GM21360 (cell line): ENCODE data around the gene MIXL1.
"Not testable (repeated sequence)": the region's sequence is repeated elsewhere in the genome, so short reads cannot be mapped to it uniquely, and the experiment has no call there.

Experiments used
- ATAC-seq: cut with Tn5 transposase; IDR thresholded peaks from one replicate; pipeline ENCODE4 v1.9.1; 2021; ENCODE audit warnings: mild to moderate bottlenecking, moderate library complexity; ENCODE audit not compliant: unreplicated experiment

The MIXL1 gene

GRCh38 chr1:226212545-226212944 lies 10.9 kb upstream of the MIXL1 start:
- no peak for ATAC-seq

- no peak for ATAC-seq
Measured at GRCh38 chr1:226215239-226215638, 8.2 kb upstream of the MIXL1 start.

- no peak for ATAC-seq
Measured at GRCh38 chr1:226216056-226216455, 7.4 kb upstream of the MIXL1 start.

- ATAC-seq: no peak
Measured at GRCh38 chr1:226217273-226217672, 6.2 kb upstream of the MIXL1 start.

- no peak for ATAC-seq
Measured at GRCh38 chr1:226220473-226221189, 2.8 kb upstream of the MIXL1 start.

- no peak for ATAC-seq
Measured at GRCh38 chr1:226222686-226223085, 778 bp upstream of the MIXL1 start.

- ATAC-seq: peak; percentile 70
Measured at GRCh38 chr1:226223786-226224244, 351 bp downstream of the MIXL1 start.

- ATAC-seq: no peak
Measured at GRCh38 chr1:226226601-226227000, 3.1 kb downstream of the MIXL1 start.

GRCh38 chr1:226233293-226233692 lies 9.8 kb downstream of the MIXL1 start:
- ATAC-seq: no peak

- no peak for ATAC-seq
Measured at GRCh38 chr1:226233806-226234205, 10.3 kb downstream of the MIXL1 start.

- ATAC-seq: no peak
Measured at GRCh38 chr1:226236826-226237225, 13.4 kb downstream of the MIXL1 start.

- ATAC-seq: no peak
Measured at GRCh38 chr1:226239421-226239820, 16.0 kb downstream of the MIXL1 start.

GRCh38 chr1:226248091-226248490 lies 24.6 kb downstream of the MIXL1 start:
- no peak for ATAC-seq

- ATAC-seq: no peak
Measured at GRCh38 chr1:226248796-226249195, 25.3 kb downstream of the MIXL1 start.

- no peak for ATAC-seq
Measured at GRCh38 chr1:226250511-226250910, 27.0 kb downstream of the MIXL1 start.

GRCh38 chr1:226252841-226253240 lies 29.4 kb downstream of the MIXL1 start:
- ATAC-seq: not testable (repeated sequence)

GRCh38 chr1:226253933-226254332 lies 30.5 kb downstream of the MIXL1 start:
- no peak for ATAC-seq

GRCh38 chr1:226255380-226255779 lies 31.9 kb downstream of the MIXL1 start:
- ATAC-seq: no peak

GRCh38 chr1:226261818-226262217 lies 38.4 kb downstream of the MIXL1 start:
- ATAC-seq: no peak

- no peak for ATAC-seq
Measured at GRCh38 chr1:226268421-226269124, 45.1 kb downstream of the MIXL1 start.

- not testable (repeated sequence) for ATAC-seq
Measured at GRCh38 chr1:226272233-226272902, 48.9 kb downstream of the MIXL1 start.

GRCh38 chr1:226274138-226274537 lies 50.7 kb downstream of the MIXL1 start:
- ATAC-seq: no peak
